ENCODE results near the gene NMT2. TPM values are rescaled to one million over a fixed set of nuclear protein-coding genes. Genes with fewer than 3 reads are reported as not detected.

NMT2 gene
- total RNA-seq, 1 experiment from 2014 or later, result 26.1 TPM

GRCh38 chr10:15121707-15122106 is 46.8 kb downstream of the NMT2 start:
- Histone ChIP-seq H3K36me3 (ENCODE audit: control insufficient read depth in 1 of 2, insufficient read depth in 2 of 2, low read length in 2 of 2) (peaks cover 2 to 36% of the 10 kb centered on the region in 2 experiments; a peak in 2 of 4 replicates), H3K4me1 (ENCODE audit: control insufficient read depth in 1 of 2, insufficient read depth in 2 of 2, low read length in 2 of 2) (no peaks in the 10 kb centered on the region), H3K4me2 (ENCODE audit: low read length) (no peak overlapping the region), H3K27me3 (ENCODE audit: insufficient read depth, low read length) (no peaks in the 10 kb centered on the region), H2AFZ (ENCODE audit: low read depth, low read length, poor library complexity, severe bottlenecking) (no peak overlapping the region), H3K9me2 (ENCODE audit: insufficient read depth) (no peaks in the 10 kb centered on the region), H3K9ac (ENCODE audit: low read length) (no peak overlapping the region), H3K9me3 (ENCODE audit: control insufficient read depth in 1 of 2, insufficient read depth in 1 of 2, low read depth in 1 of 2, low read length in 2 of 2) (no peaks in the 10 kb centered on the region), H3K79me2 (ENCODE audit: insufficient read depth, low read length) (no peaks in the 10 kb centered on the region), H3K27ac (ENCODE audit: low read depth, low read length) (no peak overlapping the region), H4K20me1 (ENCODE audit: insufficient read depth) (no peaks in the 10 kb centered on the region), H3K4me3 (replicated peaks in 1 of 2; ENCODE audit: low read depth in 1 of 2, low read length in 2 of 2) (no peak overlapping the region)
- CTCF ChIA-PET, result no interaction called here
- BruUV-seq (replicated peaks), result no TSS peak
- ATAC-seq (no peak), DNase-seq (ENCODE audit: low read depth, low spot score) (no peak)
- intact Hi-C loops (cut with micrococcal nuclease), result no loop called here
- no peak for TF ChIP-seq ATF3 (IDR thresholded peaks at IDR 0.05)
- TF ChIP-seq FOSL1 (IDR thresholded peaks at IDR 0.05; ENCODE audit: low read depth), result no peak
- no peak for TF ChIP-seq EZH2phosphoT487 (IDR thresholded peaks at IDR 0.05; ENCODE audit: borderline replicate concordance)
- no peak for TF ChIP-seq ZNF274 (IDR thresholded peaks at IDR 0.05; ENCODE audit: low read depth, low read length)
- no peak for TF ChIP-seq MAX (IDR thresholded peaks at IDR 0.05)
- no peak for TF ChIP-seq SRF (IDR thresholded peaks at IDR 0.05; ENCODE audit: low read depth)
- no peak for TF ChIP-seq CEBPB (IDR thresholded peaks at IDR 0.05; ENCODE audit: low read depth)
- no peak for TF ChIP-seq SP1 (IDR thresholded peaks at IDR 0.05; ENCODE audit: low read depth)
- no peak for TF ChIP-seq EZH2 (IDR thresholded peaks at IDR 0.05)
- TF ChIP-seq REST (IDR thresholded peaks at IDR 0.05; ENCODE audit: low read depth), result no peak
- TF ChIP-seq ELF1 (IDR thresholded peaks at IDR 0.05; ENCODE audit: borderline replicate concordance, low read depth), result no peak
- no peak for TF ChIP-seq YY1 (IDR thresholded peaks at IDR 0.05; ENCODE audit: extremely low read depth, insufficient replicate concordance, low read depth, low read length)
- no peak for TF ChIP-seq POLR2A (IDR thresholded peaks at IDR 0.05; ENCODE audit: borderline replicate concordance, extremely low read depth, insufficient read depth, insufficient read length)
- no peak for TF ChIP-seq JUND (IDR thresholded peaks at IDR 0.05)
- TF ChIP-seq CBX3 (IDR thresholded peaks at IDR 0.05; ENCODE audit: low read depth), result no peak
- no peak for TF ChIP-seq ZBTB33 (IDR thresholded peaks at IDR 0.05; ENCODE audit: extremely low read depth, insufficient replicate concordance, low read length)
- TF ChIP-seq CTCF (IDR thresholded peaks at IDR 0.05 in 2 of 3, conservative IDR thresholded peaks at IDR 0.05 in 1 of 3; ENCODE audit: borderline replicate concordance in 1 of 3, insufficient read depth in 1 of 3, low read depth in 2 of 3, low read length in 2 of 3), result no peak
- RAD21 ChIA-PET (ENCODE audit: low non-redundant PET in 1 of 2, low total read pairs in 2 of 2, uncharacterized antibody in 2 of 2, unreplicated experiment in 2 of 2), result no interaction called here
- POLR2A ChIA-PET, result no interaction called here
